T follicular helper cell (primary cell): ENCODE measurements around the gene OR4A5.
"Not testable (repeated sequence)": the region's sequence is repeated elsewhere in the genome, so short reads cannot be mapped to it uniquely, and the experiment has no call there.

Experiments
- DNase-seq: peaks from one replicate; pipeline ENCODE4 v3.0.0-alpha.2; 2020; ENCODE audit warnings: low read depth
- total RNA-seq, 2 experiments: gene quantifications; one replicate each; lab custom pipeline; 2026; lab: John Stamatoyannopoulos, UW

The OR4A5 gene
- 0 reads per million in 2 experiments for total RNA-seq

- not testable (repeated sequence) for DNase-seq
These were observed at the start of gene OR4A5 for GRCh38 chr11:54706532-54706931. TSS of gene OR4A5 (plus strand) at chr11:54706832. CDS start at chr11:54706885, 53 bp downstream.

GRCh38 chr11:54720094-54720493 is 13.5 kb downstream of the OR4A5 start:
- DNase-seq = not testable (repeated sequence)
